HS-27A (cell line): ENCODE measurements around the gene DDX4.
A peak's percentile ranks its signal among the peaks of the same experiment; 100 is the strongest.
"Not testable (repeated sequence)": the region's sequence is repeated elsewhere in the genome, so short reads cannot be mapped to it uniquely, and the experiment has no call there.

Experiments used
- DNase-seq: peaks from one replicate; pipeline ENCODE4 v3.0.0-alpha.2; 2012; ENCODE audit warnings: low read depth, missing footprints

Gene DDX4

GRCh38 chr5:55737793-55738192, at the start of gene DDX4:
Gene DDX4 (plus strand): TSS chr5:55738061. CDS start chr5:55738964, 903 bp downstream.
- DNase-seq: no peak

- no peak for DNase-seq
Measured at GRCh38 chr5:55691265-55692105, 46.4 kb upstream of the DDX4 start.

- DNase-seq: no peak
Measured at GRCh38 chr5:55692106-55692417, 45.8 kb upstream of the DDX4 start.

GRCh38 chr5:55692509-55692908, 45.4 kb upstream of the DDX4 start:
- DNase-seq: no peak

- DNase-seq: no peak
Measured at GRCh38 chr5:55694152-55694830, 43.6 kb upstream of the DDX4 start.

GRCh38 chr5:55696704-55697103, 41.2 kb upstream of the DDX4 start:
- DNase-seq: not testable (repeated sequence)

GRCh38 chr5:55699041-55699688, 38.7 kb upstream of the DDX4 start:
- no peak for DNase-seq

GRCh38 chr5:55700745-55701144, 37.1 kb upstream of the DDX4 start:
- DNase-seq: no peak

GRCh38 chr5:55701462-55702103, 36.3 kb upstream of the DDX4 start:
- no peak for DNase-seq

- DNase-seq: no peak
Measured at GRCh38 chr5:55702598-55703345, 35.1 kb upstream of the DDX4 start.

GRCh38 chr5:55706230-55706629, 31.6 kb upstream of the DDX4 start:
- DNase-seq: no peak

GRCh38 chr5:55708732-55709131, 29.1 kb upstream of the DDX4 start:
- DNase-seq: no peak

- DNase-seq: no peak
Measured at GRCh38 chr5:55711507-55712022, 26.3 kb upstream of the DDX4 start.

- peak; percentile 61 for DNase-seq
Measured at GRCh38 chr5:55712023-55712859, 25.6 kb upstream of the DDX4 start, which contains the start of gene SLC38A9. Gene SLC38A9 (minus strand): TSS chr5:55712324. CDS start chr5:55697958, 14,366 bp downstream.

- DNase-seq: no peak
Measured at GRCh38 chr5:55713871-55714270, 24.0 kb upstream of the DDX4 start.

GRCh38 chr5:55714339-55714738, 23.5 kb upstream of the DDX4 start:
- DNase-seq: no peak

GRCh38 chr5:55714749-55715148, 23.1 kb upstream of the DDX4 start:
- no peak for DNase-seq

GRCh38 chr5:55715519-55716078, 22.3 kb upstream of the DDX4 start:
- no peak for DNase-seq

GRCh38 chr5:55719026-55719425, 18.8 kb upstream of the DDX4 start:
- DNase-seq: not testable (repeated sequence)

- no peak for DNase-seq
Measured at GRCh38 chr5:55720188-55720703, 17.6 kb upstream of the DDX4 start.
